A549 (cell line): ENCODE measurements around the gene GSDMA. TPM values are rescaled to one million over a fixed set of nuclear protein-coding genes. Genes with fewer than 3 reads are reported as not detected.

Source experiments
- ATAC-seq, 2 experiments: fragments of 200-7000 bp in 1 of 2; fragments of >200 bp in 1 of 2; cut with Nextera tagmentation in 1 of 2; cut with Tn5 transposase in 1 of 2; 3 replicates each; pipeline versions ENCODE4 v1.8.0 to v1.9.1; 2018 to 2020; ENCODE audit warnings: mild to moderate bottlenecking in 1 of 2, moderate library complexity in 1 of 2
- CTCF ChIA-PET: fragments of 300-600 bp; sonication (Branson Sonifier 250); formaldehyde crosslinking; extraction: SDS; loops from one replicate; lab custom pipeline; 2021; ENCODE audit warnings: antibody characterized with exemption, inconsistent platforms; lab: Yijun Ruan, JAX
- POLR2A ChIA-PET: fragments of 350-600 bp; formaldehyde crosslinking; extraction: SDS; loops from one replicate; lab custom pipeline; 2021; ENCODE audit warnings: antibody characterized with exemption, inconsistent platforms; lab: Yijun Ruan, JAX
- DNase-seq, 2 experiments: peaks; one replicate each; pipeline versions ENCODE4 v3.0.0 to v3.0.0-alpha.2; 2011 to 2016; ENCODE audit warnings: low read depth in 1 of 2, low spot score in 1 of 2
- FAIRE-seq: peaks from 2 replicates; lab custom pipeline; 2011; peaks lifted over from hg19 to GRCh38; lab: Jason Lieb, UNC
- H3K27ac ChIP-seq, 2 experiments: fragments of >200 bp; sonication (Bioruptor Twin); formaldehyde crosslinking; 3 replicates each; pipeline ENCODE4 v1.5.1; 2016 to 2017
- H3K4me1 ChIP-seq: fragments of >200 bp; sonication (Bioruptor Twin); formaldehyde crosslinking; 3 replicates; pipeline ENCODE4 v1.6.1; 2016
- H3K4me2 ChIP-seq: fragments of >200 bp; sonication (Bioruptor Twin); formaldehyde crosslinking; 3 replicates; pipeline ENCODE4 v1.6.1; 2016
- H3K4me3 ChIP-seq: fragments of >200 bp; sonication (Bioruptor Twin); formaldehyde crosslinking; 3 replicates; pipeline ENCODE4 v1.5.1; 2016
- H3K9me3 ChIP-seq: fragments of >200 bp; sonication (Bioruptor Twin); formaldehyde crosslinking; 3 replicates; pipeline ENCODE4 v1.6.1; 2016
- ATOH8 ChIP-seq: fragments of 250-450 bp; sonication (Bioruptor Pico); IDR thresholded peaks from 2 replicates; pipeline ENCODE4 v1.5.0; 2020; ENCODE audit warnings: low read depth, mild to moderate bottlenecking, moderate library complexity
- BCL3 ChIP-seq: fragments of >200 bp; sonication (Bioruptor Twin); formaldehyde crosslinking; IDR thresholded peaks from 3 replicates; pipeline ENCODE4 v1.6.1; 2016
- BHLHE40 ChIP-seq: IDR thresholded peaks from 2 replicates; pipeline ENCODE4 v1.6.1; 2012; ENCODE audit warnings: low read depth, low read length, inconsistent platforms
- CBX2 ChIP-seq: fragments of 200-600 bp; sonication (generic); IDR thresholded peaks from 2 replicates; pipeline ENCODE4 v1.6.1; 2016; ENCODE audit warnings: low read depth, mild to moderate bottlenecking, borderline replicate concordance
- CHD2 ChIP-seq: fragments of 150-350 bp; IDR thresholded peaks from 2 replicates; pipeline ENCODE4 v1.6.1; 2014; ENCODE audit warnings: low read length; ENCODE audit not compliant: partially characterized antibody
- E2F6 ChIP-seq: IDR thresholded peaks from 2 replicates; pipeline ENCODE4 v1.6.1; 2012; ENCODE audit warnings: low read depth, borderline replicate concordance
- ESRRA ChIP-seq: fragments of 150-350 bp; IDR thresholded peaks from 2 replicates; pipeline ENCODE4 v1.6.1; 2014; ENCODE audit warnings: mild to moderate bottlenecking, low read length, borderline replicate concordance
- FOXS1 ChIP-seq: fragments of 250-450 bp; sonication (Bioruptor Pico); IDR thresholded peaks from 2 replicates; pipeline ENCODE4 v1.5.0; 2020; ENCODE audit warnings: mild to moderate bottlenecking, moderate library complexity
- HES2 ChIP-seq: fragments of >200 bp; sonication (Bioruptor Twin); formaldehyde crosslinking; IDR thresholded peaks from 2 replicates; pipeline ENCODE4 v1.6.1; 2016
- HEYL ChIP-seq: fragments of 250-450 bp; sonication (Bioruptor Pico); IDR thresholded peaks from 2 replicates; pipeline ENCODE4 v1.8.0; 2021; ENCODE audit warnings: mild to moderate bottlenecking, moderate library complexity
- HMGXB4 ChIP-seq: fragments of 250-450 bp; sonication (Bioruptor Pico); IDR thresholded peaks from 2 replicates; pipeline ENCODE4 v1.5.0; 2021; ENCODE audit warnings: mild to moderate bottlenecking, moderate library complexity, borderline replicate concordance
- HOXA7 ChIP-seq: fragments of 250-450 bp; sonication (Bioruptor Pico); IDR thresholded peaks from 2 replicates; pipeline ENCODE4 v1.5.0; 2020; ENCODE audit warnings: mild to moderate bottlenecking, moderate library complexity
- HOXB5 ChIP-seq: fragments of 250-450 bp; sonication (Bioruptor Pico); IDR thresholded peaks from 2 replicates; pipeline ENCODE4 v1.5.0; 2020; ENCODE audit warnings: mild to moderate bottlenecking, moderate library complexity
- MAFK ChIP-seq: fragments of 450-650 bp; IDR thresholded peaks from 2 replicates; pipeline ENCODE4 v1.6.1; 2014; ENCODE audit not compliant: partially characterized antibody
- NFE2L2 ChIP-seq: fragments of 150-350 bp; conservative IDR thresholded peaks from 2 replicates; pipeline ENCODE4 v1.6.1; 2014; ENCODE audit warnings: low read length
- NR3C1 ChIP-seq: fragments of >200 bp; sonication (Bioruptor Twin); formaldehyde crosslinking; IDR thresholded peaks from 3 replicates; pipeline ENCODE4 v1.6.1; 2017
- PBX3 ChIP-seq: IDR thresholded peaks from 2 replicates; pipeline ENCODE4 v1.6.1; 2012
- POLR2A ChIP-seq: IDR thresholded peaks from 2 replicates; pipeline ENCODE4 v1.6.1; 2012; ENCODE audit warnings: mild to moderate bottlenecking, low read length
- POLR2AphosphoS2 ChIP-seq: conservative IDR thresholded peaks from 2 replicates; pipeline ENCODE4 v1.6.1; 2012; ENCODE audit warnings: low read length, improper control_type of control experiment, inconsistent platforms
- RCOR1 ChIP-seq: fragments of 150-350 bp; IDR thresholded peaks from 2 replicates; pipeline ENCODE4 v1.6.1; 2014; ENCODE audit warnings: antibody characterized with exemption, low read length, low read depth
- SMC3 ChIP-seq: fragments of >200 bp; sonication (Bioruptor Twin); formaldehyde crosslinking; IDR thresholded peaks from 3 replicates; pipeline ENCODE4 v1.6.1; 2018; ENCODE audit warnings: inconsistent platforms
- SREBF2 ChIP-seq: fragments of 450-650 bp; IDR thresholded peaks from 2 replicates; pipeline ENCODE4 v1.6.1; 2014; ENCODE audit warnings: mild to moderate bottlenecking, moderate library complexity
- TFCP2L1 ChIP-seq: fragments of 250-450 bp; sonication (Bioruptor Pico); IDR thresholded peaks from 2 replicates; pipeline ENCODE4 v1.5.0; 2021; ENCODE audit warnings: mild to moderate bottlenecking
- USF2 ChIP-seq: fragments of 450-650 bp; IDR thresholded peaks from 2 replicates; pipeline ENCODE4 v1.6.1; 2014; ENCODE audit warnings: antibody characterized with exemption
- WGBS: methylation state at CpG from one replicate; pipeline ENCODE4 v1.1.6; 2017; ENCODE audit errors: missing lambda C conversion rate; 5-methylcytosine and 5-hydroxymethylcytosine counted together
- polyA plus RNA-seq, 4 experiments: library from polyadenylated mRNA; depleted of rRNA in 3 of 4; stranded (reverse); fragments of >200 nt; fragmentation: RNase III in 1 of 4; extraction: RNeasy Plus Mini Kit Qiagen cat#74134 plus additional on column Dnase treatment in 1 of 4; gene quantifications; 2 replicates in 3 of 4; 3 replicates in 1 of 4; pipeline ENCODE4 v1.2.3, GENCODE V29; 2011 to 2017

The GSDMA gene
- polyA plus RNA-seq, 2 of the 4 experiments (the other 2 are of a cell fraction) = not detected

GRCh38 chr17:39995438-39995837 is 32.6 kb downstream of the GSDMA start:
- H3K9me3 ChIP-seq = no peaks in the 10 kb centered on the region
- no peak for FAIRE-seq
- POLR2A ChIA-PET = no interaction called here
- WGBS = 96% methylated on average over 6 of the region's 6 CpGs
- no peak for DNase-seq
- no peak overlapping the region for H3K4me2 ChIP-seq
- H3K4me3 ChIP-seq = no peak overlapping the region
- TF ChIP-seq BHLHE40 (no peak), MAFK (no peak), HMGXB4 (CRISPR knock-in tag) (no peak)
- ATAC-seq = no peak
- H3K4me1 ChIP-seq = no peaks in the 10 kb centered on the region
- CTCF ChIA-PET = interaction anchor here (2.6 to 24.9 kb wide), 3 partner anchors 15 to 36 kb away, joined by 9 to 625 read pairs (median 104); partner anchors contain the start of genes CSF3 and PSMD3
- H3K27ac ChIP-seq = no peak overlapping the region

- no peak for DNase-seq
- TF ChIP-seq CHD2 (no peak), SREBF2 (no peak), ATOH8 (CRISPR knock-in tag) (no peak), HOXA7 (no peak), POLR2A (no peak), E2F6 (no peak), HEYL (no peak), SMC3 (no peak), ESRRA (no peak), FOXS1 (CRISPR knock-in tag) (no peak), PBX3 (no peak), NR3C1 (no peak), BCL3 (no peak)
- Histone ChIP-seq H3K4me3 (no peak overlapping the region), H3K4me1 (no peaks in the 10 kb centered on the region), H3K4me2 (no peak overlapping the region), H3K27ac (no peak overlapping the region), H3K9me3 (no peaks in the 10 kb centered on the region)
- CTCF ChIA-PET = interaction anchor here (1.4 to 24.9 kb wide), 4 partner anchors 18 to 116 kb away, joined by 3 to 625 read pairs (median 54); partner anchors contain the start of gene CSF3
- POLR2A ChIA-PET = no interaction called here
- WGBS = 95% methylated on average over 8 of the region's 8 CpGs
- FAIRE-seq = no peak
- no peak for ATAC-seq
Observed at GRCh38 chr17:39996162-39996561, 33.4 kb downstream of the GSDMA start.

- Histone ChIP-seq H3K4me3 (no peak overlapping the region), H3K27ac (no peak overlapping the region), H3K4me2 (no peak overlapping the region), H3K9me3 (no peaks in the 10 kb centered on the region), H3K4me1 (no peaks in the 10 kb centered on the region)
- ATAC-seq (no peak), DNase-seq (no peak), FAIRE-seq (no peak)
- 67% methylated on average over 6 of the region's 6 CpGs for WGBS
- ChIA-PET CTCF (interaction anchor here (1.0 to 24.9 kb wide), 8 partner anchors 10 to 172 kb away, joined by 3 to 625 read pairs (median 5); partner anchors contain the start of genes CSF3, MED24 and PSMD3), POLR2A (no interaction called here)
- no peak for TF ChIP-seq USF2
- TF ChIP-seq ATOH8 (CRISPR knock-in tag) = no peak
- TF ChIP-seq NR3C1 = no peak
- TF ChIP-seq CBX2 = no peak
- TF ChIP-seq RCOR1 = no peak
- TF ChIP-seq NFE2L2 = no peak
- TF ChIP-seq HOXA7 = no peak
- no peak for TF ChIP-seq HMGXB4 (CRISPR knock-in tag)
- no peak for TF ChIP-seq HES2
- no peak for TF ChIP-seq BHLHE40
- no peak for TF ChIP-seq POLR2AphosphoS2
- no peak for TF ChIP-seq TFCP2L1 (CRISPR knock-in tag)
- no peak for TF ChIP-seq HOXB5 (CRISPR knock-in tag)
Observed at GRCh38 chr17:39996800-39997199, 34.0 kb downstream of the GSDMA start.
